Mammary epithelial cell (primary cell): ENCODE measurements around the gene SHD.

Source experiments
- EZH2 ChIP-seq: IDR thresholded peaks from 2 replicates; pipeline ENCODE4 v1.6.1; 2012; ENCODE audit warnings: low read length, inconsistent platforms, borderline replicate concordance
- TF ChIP-seq, protein P1 (sequence below), 2 donors: IDR thresholded peaks in 1 of 2; conservative IDR thresholded peaks in 1 of 2; 2 replicates each; pipeline ENCODE4 v1.5.1; 2011 to 2012; ENCODE audit warnings: inconsistent platforms in 2 of 2, low read length in 2 of 2, mild to moderate bottlenecking in 2 of 2, control low read depth in 1 of 2, low read depth in 1 of 2; ENCODE audit not compliant: insufficient read depth in 1 of 2; ENCODE audit errors: extremely low read depth in 1 of 2

DNA sequence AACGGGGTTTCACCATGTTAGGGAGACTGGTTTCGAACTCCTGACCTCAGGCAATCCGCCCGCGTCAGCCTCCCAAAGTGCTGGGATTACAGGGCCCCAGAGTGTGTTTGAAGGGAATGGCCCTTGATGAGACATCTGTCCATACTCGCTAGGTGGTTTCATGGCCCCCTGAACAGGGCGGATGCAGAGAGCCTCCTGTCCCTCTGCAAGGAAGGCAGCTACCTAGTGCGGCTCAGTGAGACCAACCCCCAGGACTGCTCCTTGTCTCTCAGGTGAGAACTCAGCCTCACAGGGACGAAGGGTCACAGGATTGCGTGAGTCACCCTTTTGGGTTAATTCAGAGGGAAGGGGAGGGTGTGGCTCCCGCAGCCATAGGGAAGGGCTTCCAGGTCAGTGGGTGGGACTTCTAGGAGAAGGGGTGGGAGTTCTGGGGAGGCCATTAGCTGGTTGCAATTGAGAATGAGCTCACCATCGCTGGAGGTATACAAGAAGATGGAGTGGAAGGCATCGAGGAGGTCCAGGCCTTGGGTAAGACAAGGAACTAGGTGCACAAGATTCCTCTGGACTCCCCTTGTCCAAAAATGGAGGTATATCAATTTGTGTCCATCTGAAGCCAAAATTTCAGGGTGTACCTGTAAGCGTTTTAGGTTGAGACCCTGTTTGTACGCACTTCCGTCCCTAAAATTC, 9.2 kb downstream of the SHD start:
- TF ChIP-seq, protein P1, sequence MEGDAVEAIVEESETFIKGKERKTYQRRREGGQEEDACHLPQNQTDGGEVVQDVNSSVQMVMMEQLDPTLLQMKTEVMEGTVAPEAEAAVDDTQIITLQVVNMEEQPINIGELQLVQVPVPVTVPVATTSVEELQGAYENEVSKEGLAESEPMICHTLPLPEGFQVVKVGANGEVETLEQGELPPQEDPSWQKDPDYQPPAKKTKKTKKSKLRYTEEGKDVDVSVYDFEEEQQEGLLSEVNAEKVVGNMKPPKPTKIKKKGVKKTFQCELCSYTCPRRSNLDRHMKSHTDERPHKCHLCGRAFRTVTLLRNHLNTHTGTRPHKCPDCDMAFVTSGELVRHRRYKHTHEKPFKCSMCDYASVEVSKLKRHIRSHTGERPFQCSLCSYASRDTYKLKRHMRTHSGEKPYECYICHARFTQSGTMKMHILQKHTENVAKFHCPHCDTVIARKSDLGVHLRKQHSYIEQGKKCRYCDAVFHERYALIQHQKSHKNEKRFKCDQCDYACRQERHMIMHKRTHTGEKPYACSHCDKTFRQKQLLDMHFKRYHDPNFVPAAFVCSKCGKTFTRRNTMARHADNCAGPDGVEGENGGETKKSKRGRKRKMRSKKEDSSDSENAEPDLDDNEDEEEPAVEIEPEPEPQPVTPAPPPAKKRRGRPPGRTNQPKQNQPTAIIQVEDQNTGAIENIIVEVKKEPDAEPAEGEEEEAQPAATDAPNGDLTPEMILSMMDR (conservative IDR thresholded peaks at IDR 0.05 in 1 of 2, IDR thresholded peaks at IDR 0.05 in 1 of 2; ENCODE audit: extremely low read depth in 1 of 2, insufficient read depth in 1 of 2, low read depth in 1 of 2, low read length in 2 of 2): no peak
- TF ChIP-seq EZH2: no peak
